Suppressor macrophage (primary cell): ENCODE measurements around the gene TBXT.

Experiments
- DNase-seq, 4 experiments: peaks; one replicate each; pipeline ENCODE4 v3.0.0-alpha.2; 2020 to 2022

The TBXT gene

GRCh38 chr6:166112580-166112979, 55.1 kb downstream of the TBXT start:
- DNase-seq: no peak

GRCh38 chr6:166109608-166110007, 58.0 kb downstream of the TBXT start:
- DNase-seq: no peak
